NB4 (cell line): ENCODE measurements around the gene SLC39A5.

Experiments
- DNase-seq: peaks from one replicate; pipeline ENCODE4 v3.0.0; 2010; ENCODE audit warnings: low read depth
- H3K4me3 ChIP-seq: one replicate; pipeline ENCODE4 v1.5.1; 2011; ENCODE audit warnings: mild to moderate bottlenecking, low read depth, low read length, moderate library complexity
- CTCF ChIP-seq: IDR thresholded peaks from one replicate; pipeline ENCODE4 v1.5.1; 2012; ENCODE audit warnings: low read depth, low read length
- MAX ChIP-seq: IDR thresholded peaks from 2 replicates; pipeline ENCODE4 v1.6.1; 2011; ENCODE audit warnings: low read depth, low read length
- MYC ChIP-seq: IDR thresholded peaks from 2 replicates; pipeline ENCODE4 v1.6.1; 2011; ENCODE audit warnings: low read depth, low read length
- POLR2A ChIP-seq: IDR thresholded peaks from 2 replicates; pipeline ENCODE4 v1.6.1; 2011; ENCODE audit warnings: mild to moderate bottlenecking; ENCODE audit not compliant: insufficient read length; ENCODE audit errors: extremely low read depth

Gene SLC39A5

GRCh38 chr12:56229916-56230431 is at the start of gene SLC39A5:
SLC39A5 (plus strand) TSS chr12:56230051; CDS start chr12:56231275, 1,224 bp downstream.
- H3K4me3 ChIP-seq = no peak within 1 kb of the TSS
- TF ChIP-seq MAX = no peak
- TF ChIP-seq CTCF = no peak
- TF ChIP-seq MYC = no peak
- no peak for TF ChIP-seq POLR2A
- peak; percentile 39 for DNase-seq

DNA sequence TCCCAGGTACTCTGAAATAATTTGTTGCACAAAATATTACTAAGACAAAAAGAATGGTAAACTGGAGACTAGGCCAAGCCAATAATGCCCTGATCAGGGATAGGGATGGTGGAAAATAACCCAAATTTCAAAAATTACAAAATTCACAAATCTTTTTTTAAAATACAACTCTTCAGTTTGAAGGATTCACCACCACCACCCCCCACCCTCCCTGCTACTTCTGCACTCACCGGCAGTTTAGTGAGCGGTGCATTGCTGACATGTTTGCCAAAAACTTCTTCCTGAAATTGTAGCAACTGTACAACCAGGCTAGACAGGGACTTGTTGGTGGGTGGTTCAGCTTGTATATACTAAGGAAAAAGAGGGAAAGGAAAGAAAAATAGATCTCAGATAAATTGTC is 42.9 kb upstream of the SLC39A5 start:
- TF ChIP-seq MYC = no peak
- no peak for TF ChIP-seq POLR2A
- no peak for TF ChIP-seq CTCF
- no peak for TF ChIP-seq MAX
- no peak for DNase-seq
- peak overlapping the region; percentile 94 for H3K4me3 ChIP-seq

GRCh38 chr12:56188131-56188777 is 41.6 kb upstream of the SLC39A5 start:
- peak; percentile 58 for DNase-seq
- H3K4me3 ChIP-seq = peak overlapping the region; percentile 94
- no peak for TF ChIP-seq POLR2A
- no peak for TF ChIP-seq CTCF
- TF ChIP-seq MYC = no peak
- TF ChIP-seq MAX = no peak

DNA sequence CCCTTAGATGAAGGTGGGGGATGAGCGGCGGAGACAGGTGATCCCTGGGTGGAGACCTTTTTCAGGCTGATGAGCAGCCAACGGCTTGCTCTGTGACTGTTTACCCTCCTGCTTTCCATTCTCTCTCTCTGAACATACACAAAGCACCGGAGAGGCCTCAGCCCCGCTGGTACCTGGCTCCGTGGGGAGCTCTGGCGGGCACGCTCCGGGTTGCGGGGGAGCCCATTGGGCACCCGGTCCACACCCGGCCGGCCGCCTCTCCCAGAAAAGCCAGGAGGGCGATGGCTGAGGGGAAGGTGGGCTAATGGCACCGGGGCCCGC is 41.1 kb upstream of the SLC39A5 start:
- H3K4me3 ChIP-seq = peak overlapping the region; percentile 94
- DNase-seq = no peak
- TF ChIP-seq MYC (no peak), CTCF (no peak), MAX (no peak), POLR2A (no peak)

DNA sequence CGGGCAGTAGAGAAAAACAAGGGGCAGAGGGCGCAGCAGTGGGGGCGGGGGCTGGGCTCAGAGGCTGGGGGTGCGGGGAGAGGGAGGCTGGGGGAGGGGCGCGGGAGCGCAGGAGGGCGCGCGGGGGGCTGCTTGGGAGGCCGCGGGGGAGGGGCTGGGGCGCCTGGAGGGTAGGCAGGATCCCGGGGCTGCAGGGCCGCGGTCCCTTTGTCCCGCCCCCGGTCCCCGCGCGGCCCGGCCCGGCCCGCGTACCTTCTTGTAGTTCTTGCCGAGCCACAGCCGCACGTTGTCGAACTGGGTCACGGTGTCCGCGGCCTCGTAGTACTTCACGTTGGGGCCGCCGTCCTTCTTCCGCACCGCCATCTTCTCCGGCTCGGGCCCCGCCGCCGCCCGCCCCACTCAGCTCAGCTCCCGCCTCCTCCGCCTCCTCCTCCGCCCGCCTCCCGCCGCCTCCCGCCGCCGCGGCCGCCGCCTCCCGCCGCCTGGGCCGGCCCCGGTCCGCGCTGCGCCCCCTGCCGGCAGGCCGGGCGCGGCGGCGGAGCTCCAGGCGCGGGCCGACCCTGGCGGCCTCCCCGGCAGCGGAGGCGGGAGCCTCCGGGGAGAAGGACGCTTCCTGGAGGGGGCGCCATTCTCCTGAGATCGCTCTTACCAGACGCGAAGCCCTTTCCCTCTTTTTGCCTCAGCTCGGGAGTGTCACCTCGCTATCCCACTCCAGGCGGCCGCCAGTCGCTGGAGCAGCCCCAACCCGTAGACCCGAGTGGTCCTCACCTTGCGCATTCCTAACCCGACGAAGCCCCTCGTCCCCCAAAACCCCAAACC is 40.5 kb upstream of the SLC39A5 start, which contains the start of gene SMARCC2:
SMARCC2 (minus strand) TSS at position 385 of the 819 bp plus-strand sequence; CDS start at position 363, 22 bp downstream.
- TF ChIP-seq POLR2A (peak; percentile 45), MAX (no peak), CTCF (peak; percentile 71), MYC (no peak)
- DNase-seq = peak; percentile 91
- H3K4me3 ChIP-seq = peak within 1 kb of the TSS; percentile 94
